ENCODE results near the gene PAN2. TPM values are rescaled to one million over a fixed set of nuclear protein-coding genes. Genes with fewer than 3 reads are reported as not detected.
"Not testable (repeated sequence)": the region's sequence is repeated elsewhere in the genome, so short reads cannot be mapped to it uniquely, and the experiment has no call there.

Gene PAN2
- polyA plus RNA-seq, 12 donors = 30.5 to 85.6 (median 47.9) TPM; not detected in 1

DNA sequence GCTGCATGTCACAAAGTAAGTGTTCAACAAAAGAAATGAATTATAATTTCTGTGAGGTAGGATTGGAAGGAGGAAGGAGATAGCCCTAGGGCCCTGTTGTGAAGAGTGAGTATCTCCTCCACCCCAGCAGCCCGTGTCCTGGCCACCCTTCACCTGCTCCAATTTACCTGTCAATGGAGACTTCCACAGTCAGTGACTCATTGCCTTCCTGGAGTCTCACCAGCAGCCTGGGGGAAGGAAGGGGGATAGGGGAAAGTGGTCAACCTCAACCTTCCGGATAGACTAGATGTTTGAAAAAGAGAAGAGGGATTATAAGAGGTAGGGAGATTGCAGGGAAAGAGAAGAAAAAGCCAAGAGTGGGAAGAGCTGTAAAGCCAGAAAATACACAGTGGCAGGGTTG is 16.9 kb upstream of the PAN2 start:
- no peak for DNase-seq

DNA sequence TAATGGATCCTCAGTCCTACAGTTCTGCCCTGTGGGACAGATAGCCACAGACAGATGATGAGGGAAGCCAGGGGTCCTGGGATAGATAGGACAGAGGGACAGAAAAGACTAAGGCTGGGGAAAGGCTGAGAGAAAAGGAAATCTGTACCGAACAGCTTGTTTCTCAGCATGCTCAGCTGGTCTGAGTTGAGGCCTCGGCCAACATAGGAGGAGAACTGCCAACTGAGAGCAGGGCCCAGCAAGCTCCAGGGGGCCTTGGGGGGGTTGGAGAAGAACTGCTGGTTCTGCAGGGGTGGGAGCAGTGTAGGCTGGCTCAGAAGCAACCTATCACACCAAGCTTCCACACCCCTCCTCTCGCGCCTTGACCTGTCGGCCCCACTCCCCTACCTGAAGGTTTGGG is 15.0 kb upstream of the PAN2 start:
- DNase-seq = no peak

DNA sequence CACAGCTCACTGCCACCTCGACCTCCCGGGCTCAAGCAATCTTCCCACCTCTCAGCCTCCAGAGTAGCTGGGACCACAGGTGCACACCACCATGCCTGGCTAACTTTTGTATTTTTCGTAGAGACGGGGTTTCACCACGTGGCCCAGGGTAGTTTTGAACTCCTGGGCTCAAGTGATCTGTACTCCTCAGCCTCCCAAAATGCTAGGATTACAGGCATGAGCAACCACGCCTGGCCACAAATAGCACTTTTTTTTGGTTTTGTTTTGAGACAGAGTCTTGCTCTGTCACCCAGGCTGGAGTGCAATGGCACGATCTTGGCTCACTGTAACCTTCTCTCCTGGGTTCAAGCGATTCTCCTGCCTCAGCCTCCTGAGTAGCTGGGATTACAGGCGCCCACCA is 13.5 kb upstream of the PAN2 start:
- not testable (repeated sequence) for DNase-seq

DNA sequence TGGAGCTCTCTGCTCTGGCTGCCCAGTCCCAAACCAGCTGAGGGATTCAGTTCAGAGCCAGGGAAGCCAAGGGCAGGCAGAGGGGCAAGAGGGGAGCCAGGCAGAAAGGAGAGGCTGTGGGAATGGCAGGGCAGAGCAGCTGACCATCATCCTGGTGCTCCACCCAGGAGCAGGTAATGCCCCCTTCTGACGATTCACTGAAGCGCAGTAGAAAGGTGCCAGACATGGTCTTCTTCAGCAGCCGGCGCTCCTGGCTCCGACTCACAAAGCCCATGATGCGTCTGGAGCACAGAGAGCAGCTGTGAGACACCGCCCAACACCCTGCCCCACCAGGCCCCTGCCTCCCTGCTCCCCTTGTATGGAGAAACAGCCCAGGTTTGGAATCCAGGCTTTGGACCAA is 12.9 kb upstream of the PAN2 start:
- DNase-seq = no peak

DNA sequence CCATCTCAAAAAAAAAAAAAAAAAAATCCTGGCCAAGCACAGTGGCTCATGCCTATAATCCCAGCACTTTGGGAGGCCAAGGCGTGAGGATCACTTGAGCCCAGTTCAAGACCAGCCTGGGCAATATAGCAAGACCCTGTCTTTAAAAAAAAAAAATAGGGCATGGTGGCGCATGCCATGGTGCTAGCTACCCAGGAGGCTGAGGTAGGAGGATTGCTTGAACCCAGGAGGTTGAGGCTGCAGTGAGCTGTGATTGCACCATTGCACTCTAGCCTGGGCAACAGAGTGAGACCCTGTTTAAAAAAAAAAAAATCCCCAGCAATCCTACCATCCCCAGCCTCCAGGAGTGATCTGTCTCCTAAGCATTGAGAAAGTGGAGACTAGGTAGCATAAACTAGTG is 8.5 kb upstream of the PAN2 start:
- DNase-seq = not testable (repeated sequence)

DNA sequence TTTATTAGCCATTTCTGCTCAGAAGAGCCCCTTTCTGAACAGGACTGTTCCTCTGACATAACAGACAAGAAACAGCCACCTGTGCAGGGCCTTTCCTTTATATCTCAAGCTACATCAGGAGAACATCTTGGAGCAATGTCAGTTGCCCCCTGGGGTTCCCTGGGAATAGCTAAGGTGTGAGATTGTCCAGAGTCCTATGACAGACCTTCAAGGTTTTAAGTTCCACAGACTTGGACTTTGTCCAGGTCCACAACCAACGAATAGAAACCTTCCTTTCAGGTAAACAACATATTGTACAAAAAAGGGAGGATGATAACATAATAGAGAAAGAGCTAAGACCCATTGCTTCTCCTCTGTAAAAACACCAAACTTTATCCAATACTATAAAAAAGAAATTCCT is 7.8 kb upstream of the PAN2 start:
- DNase-seq = no peak

DNA sequence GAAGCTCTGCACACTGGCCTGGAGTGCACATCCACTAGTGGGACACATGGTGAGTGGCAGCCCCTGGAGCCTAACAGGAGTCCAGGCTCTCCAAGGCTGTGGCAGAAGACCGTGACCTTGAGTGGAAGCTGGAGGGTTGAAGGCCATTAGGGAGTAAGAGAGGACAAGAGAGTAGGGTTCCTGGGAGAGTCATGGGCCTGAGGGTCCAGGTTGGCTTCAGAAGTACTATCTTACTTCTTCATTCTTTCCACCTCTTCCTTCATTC is 5.3 kb upstream of the PAN2 start:
- no peak for DNase-seq

DNA sequence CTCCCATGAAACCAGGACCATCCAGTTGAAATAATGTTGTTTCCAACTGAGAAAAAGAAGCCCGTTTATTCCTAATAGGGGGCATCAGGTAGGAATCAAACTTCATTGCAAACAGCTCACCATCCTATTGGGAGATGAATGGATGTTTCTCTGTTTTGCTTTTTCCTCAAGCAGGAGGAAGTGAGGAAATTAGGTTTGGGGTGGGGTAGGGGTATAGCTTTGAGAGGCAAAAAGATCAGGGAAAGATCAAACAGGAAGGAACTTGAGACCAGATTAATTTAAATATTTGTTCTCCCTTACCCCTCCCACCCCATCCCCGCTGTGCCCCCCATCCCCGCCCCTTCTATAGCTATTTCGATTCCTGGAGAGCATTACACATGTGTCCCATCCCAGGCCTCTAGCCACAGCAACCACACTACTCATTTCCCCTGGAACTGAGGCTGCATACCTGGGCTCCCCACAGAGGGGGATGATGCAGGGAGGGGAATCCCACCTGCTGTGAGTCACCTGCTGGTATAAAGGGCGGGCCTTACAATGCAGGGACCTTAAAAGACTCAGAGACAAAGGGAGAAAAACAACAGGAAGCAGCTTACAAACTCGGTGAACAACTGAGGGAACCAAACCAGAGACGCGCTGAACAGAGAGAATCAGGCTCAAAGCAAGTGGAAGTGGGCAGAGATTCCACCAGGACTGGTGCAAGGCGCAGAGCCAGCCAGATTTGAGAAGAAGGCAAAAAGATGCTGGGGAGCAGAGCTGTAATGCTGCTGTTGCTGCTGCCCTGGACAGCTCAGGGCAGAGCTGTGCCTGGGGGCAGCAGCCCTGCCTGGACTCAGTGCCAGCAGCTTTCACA is 4.7 kb upstream of the PAN2 start, which contains the start of gene IL23A:
IL23A (plus strand) TSS at position 577 of the 850 bp plus-strand sequence; CDS start at position 738, 161 bp downstream.
- DNase-seq = no peak

DNA sequence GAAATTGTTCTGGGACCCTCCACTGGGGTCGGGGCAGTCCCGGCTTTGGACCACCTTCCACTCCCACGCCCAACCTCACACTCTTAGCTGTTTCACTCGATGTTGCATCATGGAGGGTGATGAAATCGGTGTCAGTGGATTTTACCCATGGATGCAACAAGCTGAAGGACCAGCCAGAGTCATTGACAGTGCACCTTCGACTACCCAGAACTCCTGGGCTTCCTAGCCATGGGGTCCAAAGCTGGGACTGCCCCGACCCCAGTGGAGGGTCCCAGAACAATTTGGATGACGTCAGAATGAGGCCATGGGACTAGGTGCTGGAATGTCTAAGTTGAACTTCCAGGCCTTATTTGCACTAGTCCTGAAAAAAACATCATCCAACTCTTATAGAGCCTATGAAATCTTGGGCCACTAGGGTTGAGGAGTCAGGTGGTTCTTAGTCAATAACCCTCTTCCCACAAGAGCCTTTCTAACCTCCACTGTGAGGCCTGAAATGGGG is 4.0 kb upstream of the PAN2 start:
- no peak for DNase-seq

DNA sequence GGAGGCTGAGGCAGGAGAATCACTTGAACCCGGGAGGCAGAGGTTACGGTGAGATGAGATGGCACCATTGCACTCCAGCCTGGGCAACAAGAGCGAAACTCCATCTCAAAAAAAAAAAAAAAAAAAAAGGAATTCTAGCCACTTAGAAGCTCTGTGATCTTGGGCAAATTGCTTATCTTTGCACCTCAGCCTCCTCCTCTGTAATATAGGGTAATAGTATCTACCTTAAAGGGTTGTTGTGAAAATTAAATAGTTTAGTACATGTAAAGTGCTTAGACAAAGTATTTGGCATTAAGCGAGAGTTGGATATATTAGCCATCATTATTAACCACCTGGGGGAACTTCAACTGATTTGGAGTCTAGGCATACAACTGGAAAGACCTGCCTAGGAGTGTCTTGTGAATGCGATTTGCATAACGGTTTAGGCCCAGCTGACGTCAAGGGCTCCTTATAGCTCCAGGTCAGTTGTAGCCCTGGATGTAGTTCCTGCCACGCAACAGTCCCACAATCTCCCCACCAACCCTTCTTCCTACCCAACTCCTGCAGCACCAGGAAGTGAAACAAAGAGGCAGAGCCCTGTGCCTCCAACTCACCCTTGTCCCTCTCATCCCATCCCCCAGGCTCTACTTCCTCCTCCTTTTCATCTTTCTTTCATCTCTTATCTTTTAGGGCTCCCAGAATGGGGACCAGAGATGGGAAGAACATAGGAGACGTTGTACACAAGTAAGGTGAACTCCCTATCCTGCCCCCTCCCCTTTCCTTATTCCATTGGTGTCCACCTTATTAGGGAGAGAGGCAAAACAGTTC is 2.8 kb upstream of the PAN2 start:
- no peak for DNase-seq

DNA sequence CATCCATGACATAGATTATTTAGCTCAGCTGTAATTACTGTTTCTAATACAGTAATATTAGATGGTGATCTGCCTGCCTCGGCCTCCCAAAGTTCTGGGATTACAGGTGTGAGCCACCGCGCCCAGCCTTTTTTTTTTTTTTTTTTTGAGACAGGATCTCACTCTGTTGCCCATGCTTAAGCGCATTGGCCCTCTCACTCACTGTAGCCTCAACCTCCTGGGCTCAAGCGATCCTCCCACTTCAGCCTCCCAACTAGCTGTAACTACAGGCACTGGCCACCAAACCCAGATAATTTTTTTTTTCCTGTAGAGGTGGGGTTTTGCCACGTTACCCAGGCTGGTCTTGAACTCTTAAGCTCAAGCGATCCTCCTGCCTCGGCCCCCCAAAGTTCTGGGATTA is 1.7 kb upstream of the PAN2 start:
- not testable (repeated sequence) for DNase-seq

DNA sequence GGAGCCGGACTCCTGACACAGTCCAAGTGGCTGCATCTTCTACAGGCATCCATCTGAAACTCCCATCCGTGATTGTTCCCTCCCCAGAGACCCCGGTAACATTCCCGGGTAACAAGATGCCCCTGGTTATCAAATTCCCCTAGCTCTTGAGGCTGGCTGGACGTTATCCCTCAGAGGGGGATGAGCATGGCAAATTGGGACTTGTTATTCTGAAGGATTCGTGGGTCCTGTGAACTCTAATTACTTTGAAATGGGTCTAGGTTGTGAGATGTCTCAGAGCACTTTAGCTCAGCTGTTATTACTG is 642 bp upstream of the PAN2 start:
- DNase-seq = no peak

DNA sequence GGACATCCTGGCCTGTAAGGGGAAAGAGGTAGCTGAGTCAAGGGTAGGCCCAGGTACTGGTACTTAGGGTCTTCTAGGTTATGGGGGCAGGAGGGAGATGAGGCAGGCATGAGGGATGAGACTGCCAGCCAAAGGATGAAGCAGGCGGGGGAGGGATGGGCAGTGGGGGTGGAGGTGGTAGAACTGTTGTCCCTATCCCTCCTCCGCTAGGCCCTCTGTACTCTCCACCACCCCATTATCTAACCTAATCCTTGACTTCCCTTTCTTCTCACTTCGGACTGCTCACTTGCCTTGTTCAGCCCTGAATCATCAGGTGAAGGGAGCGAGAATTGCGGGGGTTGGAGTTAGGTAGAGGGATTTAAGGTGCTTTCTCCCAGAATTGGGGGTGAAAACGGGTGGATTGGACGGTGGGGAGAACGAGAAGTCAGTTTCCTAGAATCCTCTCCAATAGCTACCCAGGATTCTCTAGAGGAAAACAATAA is 562 bp downstream of the PAN2 start:
- no peak for DNase-seq

DNA sequence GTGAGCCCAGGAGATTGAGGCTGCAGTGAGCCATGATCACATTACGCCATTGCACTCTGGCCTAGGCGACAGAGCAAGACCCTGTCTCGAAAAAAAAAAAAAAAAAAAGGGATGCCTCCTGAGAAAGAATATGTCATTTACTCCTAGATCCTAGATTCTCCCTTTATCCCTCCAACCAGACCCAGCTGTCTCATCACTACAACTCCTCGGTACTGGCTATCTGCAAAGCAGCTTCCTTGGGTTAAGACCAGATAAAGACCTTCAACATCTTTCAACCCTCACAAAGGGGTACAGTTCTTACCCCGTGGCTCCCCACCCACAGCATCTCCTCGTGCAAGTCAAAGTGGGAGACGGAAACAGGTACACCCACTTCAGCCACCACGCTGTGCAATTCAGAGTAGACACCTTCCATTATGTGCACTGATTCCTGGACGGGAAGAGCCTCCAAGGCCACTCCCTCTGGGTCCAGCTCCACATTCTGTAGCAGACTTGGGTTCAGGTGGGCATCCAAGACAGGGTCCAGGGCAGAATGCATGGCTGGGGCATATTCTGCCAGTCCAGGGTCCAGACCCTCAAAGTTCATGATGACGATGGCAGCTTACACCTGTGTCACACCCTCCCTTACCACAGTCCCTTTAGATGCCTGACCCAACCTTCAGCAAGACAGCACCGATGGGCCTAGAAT is 1.1 kb downstream of the PAN2 start:
- no peak for DNase-seq

DNA sequence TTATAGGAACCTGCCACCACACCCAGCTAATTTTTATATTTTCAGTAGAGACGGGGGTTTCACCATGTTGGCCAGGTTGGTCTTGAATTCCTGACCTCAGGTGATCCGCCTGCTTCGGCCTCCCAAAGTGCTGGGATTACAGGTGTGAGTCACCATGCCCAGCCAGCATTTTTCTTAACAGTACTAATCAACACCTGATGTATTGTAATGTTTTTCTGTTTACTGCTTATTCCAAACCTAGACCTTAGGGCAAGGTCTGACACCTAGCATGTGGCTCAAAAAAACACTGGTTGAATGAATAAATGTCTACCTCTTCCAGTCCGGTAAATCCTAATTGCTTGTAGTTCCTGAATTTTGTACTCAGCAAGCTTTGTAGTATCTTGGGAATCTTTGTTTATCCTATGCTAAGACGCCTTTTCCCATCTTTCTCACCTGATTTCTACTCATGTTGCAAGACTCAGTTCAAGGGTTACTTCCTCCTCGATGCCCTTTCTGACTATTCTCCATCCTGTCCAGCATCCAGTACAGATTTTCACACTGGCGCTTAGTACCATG is 2.8 kb downstream of the PAN2 start:
- DNase-seq = no peak

DNA sequence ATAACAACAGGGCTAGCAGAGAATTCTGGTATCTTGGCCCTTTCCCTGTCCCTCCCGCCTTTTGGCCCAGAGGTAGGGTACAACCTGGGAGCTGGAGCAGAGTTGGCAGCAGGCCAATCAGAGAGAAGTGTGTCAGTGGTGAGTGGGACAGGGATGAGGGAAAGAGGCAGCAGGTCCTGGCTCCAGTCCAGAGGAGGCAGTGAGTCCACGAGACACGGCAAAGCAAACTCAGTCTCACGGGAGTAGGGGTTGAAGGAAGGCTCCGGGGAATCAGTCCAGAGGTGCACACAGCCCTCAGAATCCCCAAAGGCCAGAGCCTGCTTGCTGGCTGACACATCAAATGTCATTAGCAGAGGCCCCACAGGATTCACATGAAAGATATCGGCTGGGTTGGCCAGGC is 7.3 kb downstream of the PAN2 start:
- DNase-seq = no peak

DNA sequence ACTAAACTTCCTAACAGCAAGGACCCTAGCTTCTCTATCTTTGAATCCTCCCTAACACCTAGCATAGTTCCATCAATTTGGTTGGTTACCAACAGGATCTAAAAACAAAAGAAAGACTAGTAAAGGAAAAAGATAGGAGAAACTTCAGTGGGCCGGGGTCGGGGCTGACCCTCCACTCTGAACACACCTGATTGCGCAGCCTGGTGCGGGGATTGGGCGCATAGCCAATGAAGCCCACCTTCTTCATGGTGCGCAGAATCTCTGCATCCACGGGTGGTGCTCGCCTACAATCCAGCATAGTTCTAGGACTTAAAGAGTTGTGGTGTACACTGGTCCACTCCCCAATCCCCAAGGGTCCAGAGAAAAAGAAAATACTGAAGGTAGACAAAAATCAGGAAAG is 7.7 kb downstream of the PAN2 start:
- DNase-seq = no peak

DNA sequence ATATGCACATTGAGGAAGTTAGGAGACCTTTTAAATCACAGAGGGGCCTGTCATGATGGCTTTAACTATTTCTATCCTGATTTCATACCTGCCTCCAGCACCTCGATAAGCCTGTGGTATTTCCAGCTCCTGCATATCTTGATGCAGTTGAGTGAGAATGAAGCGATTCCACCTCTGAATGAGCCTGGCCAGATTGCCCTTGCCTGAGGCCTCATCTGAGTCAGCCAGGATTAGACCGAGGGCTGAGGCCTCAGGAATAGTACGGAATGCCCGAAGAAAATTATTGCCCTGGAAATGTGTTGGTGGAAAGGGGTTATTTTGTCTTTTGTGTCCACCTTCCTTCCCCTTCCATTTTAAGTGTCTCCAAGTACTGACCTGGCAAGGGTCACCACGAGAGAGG is 9.6 kb downstream of the PAN2 start:
- DNase-seq = no peak

DNA sequence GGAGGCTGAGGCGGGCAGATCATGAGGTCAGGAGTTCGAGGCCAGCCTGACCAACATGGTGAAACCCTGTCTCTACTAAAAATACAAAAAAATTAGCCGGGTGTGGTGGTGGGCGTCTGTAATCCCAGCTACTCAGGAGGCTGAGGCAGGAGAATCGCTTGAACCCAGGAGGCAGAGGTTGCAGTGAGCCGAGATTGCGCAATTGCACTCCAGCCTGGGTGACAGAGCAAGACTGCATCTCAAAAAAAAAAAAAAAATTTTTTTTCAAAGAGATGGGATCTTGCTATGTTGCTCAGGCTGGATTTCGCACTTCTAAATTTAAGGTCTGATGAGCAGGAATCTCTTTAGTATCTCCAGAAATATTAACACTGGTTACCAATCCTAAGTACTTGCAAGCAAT is 12.2 kb downstream of the PAN2 start:
- DNase-seq = not testable (repeated sequence)

DNA sequence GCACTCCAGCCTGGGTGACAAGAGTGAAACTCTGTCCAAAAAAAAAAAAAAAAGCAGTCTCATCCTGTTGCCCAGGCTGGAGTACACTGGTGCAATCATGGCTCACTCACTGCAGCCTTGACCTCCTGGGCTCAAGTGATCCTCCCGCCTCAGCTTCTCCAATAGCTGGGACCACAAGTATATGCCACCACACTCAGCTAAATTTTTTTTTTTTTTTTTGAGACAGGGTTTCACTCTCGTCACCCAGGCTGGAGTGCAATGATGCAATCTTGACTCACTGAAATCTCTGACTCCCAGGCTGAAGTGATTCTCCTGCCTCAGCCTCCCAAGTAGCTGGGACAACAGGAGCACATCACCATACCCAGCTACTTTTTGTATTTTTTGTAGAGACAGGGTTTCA is 12.8 kb downstream of the PAN2 start:
- DNase-seq = no peak

DNA sequence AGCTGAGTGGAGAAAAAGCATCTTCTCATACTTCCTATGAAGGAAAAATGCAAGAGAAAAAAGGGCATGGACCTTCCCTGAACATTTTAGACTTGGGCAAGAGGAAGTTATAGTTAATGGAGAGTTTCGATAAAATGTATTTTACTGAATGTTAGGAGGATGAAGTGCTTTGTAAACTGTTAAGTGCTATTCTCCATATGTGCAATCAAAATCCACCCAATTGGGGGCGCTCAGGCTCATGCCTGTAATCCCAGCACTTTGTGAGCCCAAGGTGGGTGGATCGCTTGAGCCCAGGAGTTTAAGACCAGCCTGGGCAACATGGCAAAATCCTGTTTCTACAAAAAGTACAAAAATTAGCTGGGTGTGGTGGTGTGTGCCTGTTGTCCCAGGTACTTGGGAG is 16.1 kb downstream of the PAN2 start:
- no peak for DNase-seq

Data from muscle of arm (tissue), 12 donors.